DND-41 (cell line): Measurements from ENCODE around the gene ZNF277.

ENCODE experiments used
- CTCF ChIP-seq: IDR thresholded peaks from 2 replicates; pipeline ENCODE4 v1.5.1; 2012; ENCODE audit warnings: borderline replicate concordance, low read length, moderate library complexity, mild to moderate bottlenecking; ENCODE audit not compliant: poor library complexity, severe bottlenecking; ENCODE audit errors: extremely low read depth
- EZH2 ChIP-seq: IDR thresholded peaks from 3 replicates; pipeline ENCODE4 v1.6.1; 2012; ENCODE audit warnings: borderline replicate concordance, low read depth, mild to moderate bottlenecking, moderate library complexity, low read length, inconsistent platforms; ENCODE audit not compliant: severe bottlenecking

GRCh38 chr7:112168915-112169314 is 37.6 kb upstream of the ZNF277 start:
- no peak for TF ChIP-seq CTCF
- TF ChIP-seq EZH2 = no peak
